ENCODE results near the gene PHLDA2. TPM values are rescaled to one million over a fixed set of nuclear protein-coding genes. Genes with fewer than 3 reads are reported as not detected.

Gene PHLDA2
- total and polyA plus RNA-seq, 7 donors: 0.49 to 7.3 (median 0.87) TPM

GRCh38 chr11:2917842-2918490 is 11.3 kb downstream of the PHLDA2 start:
- ATAC-seq (no peak), DNase-seq (no peak)
- intact Hi-C loops (cut with DNase I): no loop called here
- Histone ChIP-seq H3K9me3 (no peaks in the 10 kb centered on the region), H3K4me1 (no peaks in the 10 kb centered on the region), H3K27ac (no peak overlapping the region), H3K36me3 (ENCODE audit: insufficient read depth in 1 of 2, low read depth in 1 of 2) (no peaks in the 10 kb centered on the region), H3K27me3 (ENCODE audit: insufficient read depth in 3 of 3, low read length in 2 of 3) (no peaks in the 10 kb centered on the region), H3K4me3 (no peak overlapping the region)
- TF ChIP-seq, protein P1, sequence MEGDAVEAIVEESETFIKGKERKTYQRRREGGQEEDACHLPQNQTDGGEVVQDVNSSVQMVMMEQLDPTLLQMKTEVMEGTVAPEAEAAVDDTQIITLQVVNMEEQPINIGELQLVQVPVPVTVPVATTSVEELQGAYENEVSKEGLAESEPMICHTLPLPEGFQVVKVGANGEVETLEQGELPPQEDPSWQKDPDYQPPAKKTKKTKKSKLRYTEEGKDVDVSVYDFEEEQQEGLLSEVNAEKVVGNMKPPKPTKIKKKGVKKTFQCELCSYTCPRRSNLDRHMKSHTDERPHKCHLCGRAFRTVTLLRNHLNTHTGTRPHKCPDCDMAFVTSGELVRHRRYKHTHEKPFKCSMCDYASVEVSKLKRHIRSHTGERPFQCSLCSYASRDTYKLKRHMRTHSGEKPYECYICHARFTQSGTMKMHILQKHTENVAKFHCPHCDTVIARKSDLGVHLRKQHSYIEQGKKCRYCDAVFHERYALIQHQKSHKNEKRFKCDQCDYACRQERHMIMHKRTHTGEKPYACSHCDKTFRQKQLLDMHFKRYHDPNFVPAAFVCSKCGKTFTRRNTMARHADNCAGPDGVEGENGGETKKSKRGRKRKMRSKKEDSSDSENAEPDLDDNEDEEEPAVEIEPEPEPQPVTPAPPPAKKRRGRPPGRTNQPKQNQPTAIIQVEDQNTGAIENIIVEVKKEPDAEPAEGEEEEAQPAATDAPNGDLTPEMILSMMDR (IDR thresholded peaks at IDR 0.05): no peak
- WGBS, 3 donors: 85 to 86% (median 85%) methylated on average over 22 to 25 of the region's 25 CpGs

- no peaks in the 10 kb centered on the region for H3K9me3 ChIP-seq
- intact Hi-C loops (cut with DNase I): no loop called here
- TF ChIP-seq, protein P1 (IDR thresholded peaks at IDR 0.05): no peak
- H3K4me3 ChIP-seq: no peak overlapping the region
- H3K36me3 ChIP-seq (ENCODE audit: insufficient read depth in 1 of 2, low read depth in 1 of 2): no peaks in the 10 kb centered on the region
- H3K27me3 ChIP-seq (ENCODE audit: insufficient read depth in 3 of 3, low read length in 2 of 3): no peaks in the 10 kb centered on the region
- no peak overlapping the region for H3K27ac ChIP-seq
- 90 to 94% (median 91%) methylated on average over 15 to 16 of the region's 16 CpGs for WGBS, 3 donors
- DNase-seq (no peak), ATAC-seq (no peak)
- no peaks in the 10 kb centered on the region for H3K4me1 ChIP-seq
Observed at GRCh38 chr11:2916892-2917645, 12.2 kb downstream of the PHLDA2 start.

DNA sequence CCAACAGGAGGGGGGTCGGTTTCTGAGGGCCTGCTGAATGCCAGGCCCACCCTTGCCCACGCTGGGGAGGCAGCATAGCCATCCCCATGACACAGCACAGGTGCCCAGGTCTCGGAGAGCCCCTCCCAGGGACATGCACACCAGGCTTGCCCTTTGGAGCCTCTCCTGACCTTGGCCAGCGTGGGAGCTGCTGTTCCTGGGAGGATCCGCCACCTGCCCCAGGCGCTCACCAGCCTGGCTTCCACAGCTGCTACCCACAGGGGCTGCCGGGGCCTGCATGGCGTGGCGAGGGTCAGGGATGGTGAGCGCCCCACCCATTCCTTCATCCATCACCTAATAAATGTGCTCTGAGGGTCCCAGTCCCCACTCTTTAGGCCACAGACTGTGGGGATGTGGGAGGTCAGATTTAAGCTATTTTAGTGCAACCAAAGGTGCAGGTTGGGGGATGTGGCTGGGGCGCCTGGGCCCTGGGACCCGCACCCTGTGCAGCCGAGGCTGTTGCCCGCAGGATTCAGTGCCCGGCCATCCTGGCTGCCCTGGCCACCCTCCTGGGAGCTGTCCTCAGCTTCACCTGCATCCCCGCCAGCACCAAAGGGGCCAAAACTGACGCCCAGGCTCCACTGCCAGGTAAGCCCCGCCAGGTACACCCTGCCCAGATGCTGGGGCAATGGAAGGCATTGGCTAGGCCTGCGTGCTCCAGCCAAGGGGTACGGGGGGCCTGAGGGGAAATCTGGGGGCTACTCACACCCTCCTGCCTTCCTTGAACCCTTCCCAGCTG is 12.9 kb downstream of the PHLDA2 start:
- no peak for DNase-seq
- Histone ChIP-seq H3K36me3 (ENCODE audit: insufficient read depth in 1 of 2, low read depth in 1 of 2) (no peaks in the 10 kb centered on the region), H3K4me1 (no peaks in the 10 kb centered on the region), H3K27me3 (ENCODE audit: insufficient read depth in 3 of 3, low read length in 2 of 3) (no peaks in the 10 kb centered on the region), H3K9me3 (no peaks in the 10 kb centered on the region), H3K27ac (no peak overlapping the region), H3K4me3 (no peak overlapping the region)
- no peak for ATAC-seq
- 87 to 93% (median 89%) methylated on average over 20 of the region's 20 CpGs for WGBS, 3 donors
- TF ChIP-seq, protein P1 (IDR thresholded peaks at IDR 0.05): no peak
- intact Hi-C loops (cut with DNase I): no loop called here

DNA sequence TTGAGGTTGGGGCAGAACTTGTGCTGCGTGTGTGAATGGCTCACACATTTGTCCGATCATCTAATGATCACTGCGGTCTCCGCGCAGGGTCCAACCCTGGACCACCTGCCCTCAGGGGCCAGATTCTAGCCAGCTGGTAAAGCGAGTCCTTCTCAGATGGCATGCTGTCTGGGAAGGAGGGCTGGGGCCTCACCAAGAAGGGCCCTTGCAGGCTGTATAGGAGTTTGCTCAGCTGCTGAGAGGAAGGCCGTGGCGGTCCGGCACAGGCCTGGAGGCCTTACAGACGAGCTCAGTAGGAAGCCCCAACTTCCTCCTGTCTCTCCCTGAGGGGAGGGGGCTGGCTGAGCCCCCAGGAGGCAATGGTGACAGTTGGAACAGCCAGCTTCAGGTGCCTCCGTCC is 13.7 kb downstream of the PHLDA2 start:
- Histone ChIP-seq H3K27ac (no peak overlapping the region), H3K4me1 (no peaks in the 10 kb centered on the region), H3K9me3 (no peaks in the 10 kb centered on the region), H3K36me3 (ENCODE audit: insufficient read depth in 1 of 2, low read depth in 1 of 2) (no peaks in the 10 kb centered on the region), H3K4me3 (no peak overlapping the region), H3K27me3 (ENCODE audit: insufficient read depth in 3 of 3, low read length in 2 of 3) (no peaks in the 10 kb centered on the region)
- WGBS, 3 donors: 91 to 92% (median 91%) methylated on average over 11 of the region's 11 CpGs
- intact Hi-C loops (cut with DNase I): no loop called here
- DNase-seq: no peak
- TF ChIP-seq, protein P1 (IDR thresholded peaks at IDR 0.05): no peak
- ATAC-seq: no peak
